GM18498 (cell line): Measurements from ENCODE around the gene MZF1.
A peak's percentile ranks its signal among the peaks of the same experiment; 100 is the strongest.

Experiments used
- ATAC-seq: cut with Tn5 transposase; IDR thresholded peaks from one replicate; pipeline ENCODE4 v1.9.1; 2021; ENCODE audit warnings: mild to moderate bottlenecking, moderate library complexity; ENCODE audit not compliant: unreplicated experiment

Gene MZF1

DNA sequence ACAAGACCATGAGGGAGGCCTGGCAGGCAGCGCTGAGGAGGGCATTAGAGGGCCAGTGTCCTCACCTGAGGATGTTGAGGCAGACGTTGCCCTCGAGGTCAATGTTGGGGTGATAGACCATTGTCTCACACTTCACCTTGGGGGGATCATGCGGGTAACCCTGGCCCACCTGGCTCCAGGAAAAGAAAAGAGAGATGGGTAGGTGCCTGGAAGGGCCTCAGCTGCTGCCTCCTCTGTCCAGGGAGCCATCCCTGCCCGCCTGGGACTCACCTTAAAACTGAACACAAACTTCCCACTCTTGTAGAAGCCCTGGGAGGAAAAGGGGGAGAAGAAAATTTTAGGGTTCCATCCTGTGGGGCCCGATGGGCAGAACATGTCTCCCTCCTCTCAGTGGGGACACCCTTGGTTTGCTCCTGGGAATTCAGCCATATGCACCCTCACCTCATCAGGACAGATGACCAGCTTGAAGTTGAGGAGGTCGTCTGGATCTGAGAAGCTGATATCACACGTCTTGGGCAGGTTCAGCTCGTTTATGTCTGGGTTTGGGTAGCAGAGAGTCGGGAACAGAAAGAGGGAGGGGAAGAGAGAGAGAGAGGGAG lies 16.4 kb downstream of the MZF1 start:
- no peak for ATAC-seq

DNA sequence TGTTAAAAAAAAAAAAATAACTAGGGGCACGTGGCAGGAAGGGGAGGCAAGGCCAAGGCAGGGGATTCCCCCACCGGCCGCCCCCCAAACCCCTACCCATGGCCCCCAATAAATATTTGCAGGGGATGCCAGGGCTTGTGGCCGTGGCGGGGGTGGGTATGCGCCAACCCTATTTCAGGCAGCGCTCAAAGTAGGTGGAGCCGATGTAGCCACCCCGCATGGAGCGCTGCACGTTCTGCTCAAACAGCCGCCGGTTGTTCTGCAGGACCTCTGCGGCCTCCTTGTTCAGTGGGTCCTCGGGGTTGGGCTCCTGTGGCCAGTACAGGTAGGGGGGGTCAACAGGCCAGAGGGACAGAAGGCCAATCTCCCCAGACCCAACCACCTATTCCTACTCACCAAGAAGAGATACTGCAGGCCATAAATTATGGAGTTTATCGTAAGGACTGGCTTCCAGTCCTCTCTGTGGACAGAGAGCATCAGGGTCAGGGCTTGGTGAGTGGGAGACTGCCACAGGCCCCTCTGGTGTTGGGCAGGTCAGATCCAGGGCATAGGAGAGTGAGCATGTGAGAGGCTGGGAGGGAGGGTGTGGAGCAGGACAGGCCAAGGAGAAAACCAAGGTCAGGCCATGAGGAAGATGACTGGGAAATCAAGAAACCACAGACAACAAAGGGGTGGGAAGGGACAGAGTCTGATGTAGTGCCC lies 17.1 kb downstream of the MZF1 start:
- ATAC-seq, result no peak

DNA sequence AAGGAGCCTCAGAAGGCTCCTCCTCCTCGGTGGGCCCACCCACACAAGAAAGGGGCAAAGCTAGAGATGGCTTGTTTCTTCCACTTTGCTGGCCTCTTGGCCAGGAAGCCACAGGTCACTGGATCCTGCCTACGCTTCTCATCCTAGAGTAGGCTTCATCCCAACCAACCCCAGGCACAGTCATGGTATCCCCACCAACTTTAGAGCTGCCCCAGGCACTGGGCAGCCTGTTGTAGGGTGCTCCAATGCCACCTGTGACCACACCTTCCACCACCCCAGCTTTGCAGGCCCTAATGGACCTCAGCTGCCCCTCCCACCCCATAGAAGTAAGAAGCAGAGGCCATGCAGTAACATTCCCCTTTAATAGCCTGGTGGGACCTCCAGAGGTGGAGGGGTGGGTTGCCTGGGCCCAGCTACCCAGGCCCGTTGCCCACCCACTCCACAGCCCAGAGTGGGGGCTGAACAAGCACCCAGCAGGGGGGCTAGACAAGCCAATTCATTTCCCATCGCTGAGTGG lies 17.7 kb downstream of the MZF1 start:
- ATAC-seq, result no peak

DNA sequence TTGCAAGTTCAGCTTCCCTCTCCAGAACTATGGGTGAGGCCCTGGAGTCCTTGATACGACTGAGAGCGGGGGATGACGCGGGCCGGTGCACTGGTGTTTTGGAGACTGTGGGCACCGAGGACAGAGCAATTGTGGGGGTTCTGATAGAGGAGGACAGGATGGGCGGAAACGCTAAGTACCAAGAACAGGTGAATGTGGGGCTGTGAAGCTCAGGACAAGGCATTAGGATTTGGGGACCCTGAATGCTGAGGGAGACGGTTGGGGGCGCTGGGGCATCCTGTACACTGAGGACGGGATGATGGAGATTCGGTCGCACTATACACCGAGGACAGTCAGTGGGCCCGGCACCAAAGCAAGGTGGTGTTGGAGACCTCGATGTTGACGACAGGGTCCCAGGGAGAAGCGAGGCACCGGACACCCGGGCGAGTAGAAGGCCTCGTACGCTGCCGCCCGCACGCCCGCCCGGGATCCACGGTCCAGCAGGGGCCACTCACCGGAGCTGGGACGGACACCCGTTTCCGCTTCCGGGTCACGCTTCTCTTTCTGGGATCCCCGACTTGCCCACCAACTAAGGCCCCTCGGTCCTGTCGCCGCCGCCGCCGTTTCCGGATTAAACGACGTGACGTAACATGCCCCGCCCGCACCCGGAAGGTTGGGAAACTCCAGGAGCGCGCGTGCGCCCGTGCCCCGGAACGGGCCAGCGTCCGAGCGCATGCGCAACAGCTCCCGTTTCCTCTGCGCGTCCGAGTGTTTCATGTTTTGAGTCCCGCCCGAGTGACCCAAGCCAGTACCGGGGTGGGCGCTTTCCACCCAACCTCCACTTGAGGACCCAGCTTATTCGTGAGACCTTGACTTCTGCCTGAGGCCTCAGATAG lies 18.4 kb downstream of the MZF1 start, which contains the start of gene CHMP2A:
TSS of gene CHMP2A (minus strand) at position 612 of the 875 bp plus-strand sequence. CDS start 893 bp downstream, outside the sequence.
- ATAC-seq, result peak; percentile 32

DNA sequence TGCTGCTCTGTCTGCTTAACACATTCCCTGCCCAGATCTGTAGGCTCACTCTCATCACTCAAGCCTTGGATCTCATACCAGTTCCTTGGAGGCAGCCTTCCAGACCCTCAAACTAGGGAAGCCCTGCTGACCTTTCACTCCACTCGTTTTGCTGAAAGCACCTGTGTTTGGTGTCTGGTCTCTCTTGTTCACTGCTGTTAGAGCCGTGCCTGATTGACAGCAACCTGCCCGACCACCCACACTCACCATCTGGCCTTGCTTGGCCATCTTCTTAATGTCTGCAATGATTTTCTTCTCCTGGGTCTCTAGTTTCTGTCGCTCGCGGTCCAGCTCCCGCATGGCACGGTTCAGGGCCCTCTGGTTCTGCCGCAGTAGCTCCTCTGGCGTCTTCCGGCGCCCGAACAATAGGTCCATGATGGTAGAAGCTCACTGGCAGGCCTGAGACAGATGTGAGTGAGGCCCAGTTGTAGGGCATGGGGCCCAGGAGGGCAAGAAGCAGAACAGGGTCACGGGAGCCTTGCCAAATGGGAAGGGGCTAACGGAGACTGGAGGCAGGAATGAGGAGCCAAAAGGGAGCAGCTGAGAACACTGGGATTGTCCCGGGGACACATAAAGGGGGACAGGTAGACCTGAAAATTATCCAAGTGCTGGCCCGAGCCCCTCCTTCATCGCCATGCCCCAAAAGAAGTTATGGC lies 19.2 kb downstream of the MZF1 start:
- ATAC-seq, result no peak

DNA sequence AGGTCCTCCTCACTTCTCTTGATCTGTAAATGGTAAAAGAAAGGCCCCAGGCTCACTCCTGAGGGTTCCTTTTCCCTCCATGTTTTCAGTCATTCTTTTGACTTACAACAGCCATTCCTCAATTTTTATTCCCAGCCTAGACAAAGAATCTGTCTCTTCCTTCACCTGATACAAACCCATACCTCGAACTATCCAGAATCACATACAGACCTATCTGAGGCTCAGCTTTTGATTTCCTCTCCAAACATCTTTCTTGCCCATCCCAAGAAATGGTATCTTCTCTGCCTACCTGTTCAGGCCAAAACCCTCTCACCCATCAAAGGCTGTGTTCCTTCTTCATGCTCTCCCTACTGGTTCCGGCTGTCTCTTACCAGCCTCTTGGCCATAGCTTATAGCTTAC lies 20.5 kb downstream of the MZF1 start:
- ATAC-seq, result no peak

DNA sequence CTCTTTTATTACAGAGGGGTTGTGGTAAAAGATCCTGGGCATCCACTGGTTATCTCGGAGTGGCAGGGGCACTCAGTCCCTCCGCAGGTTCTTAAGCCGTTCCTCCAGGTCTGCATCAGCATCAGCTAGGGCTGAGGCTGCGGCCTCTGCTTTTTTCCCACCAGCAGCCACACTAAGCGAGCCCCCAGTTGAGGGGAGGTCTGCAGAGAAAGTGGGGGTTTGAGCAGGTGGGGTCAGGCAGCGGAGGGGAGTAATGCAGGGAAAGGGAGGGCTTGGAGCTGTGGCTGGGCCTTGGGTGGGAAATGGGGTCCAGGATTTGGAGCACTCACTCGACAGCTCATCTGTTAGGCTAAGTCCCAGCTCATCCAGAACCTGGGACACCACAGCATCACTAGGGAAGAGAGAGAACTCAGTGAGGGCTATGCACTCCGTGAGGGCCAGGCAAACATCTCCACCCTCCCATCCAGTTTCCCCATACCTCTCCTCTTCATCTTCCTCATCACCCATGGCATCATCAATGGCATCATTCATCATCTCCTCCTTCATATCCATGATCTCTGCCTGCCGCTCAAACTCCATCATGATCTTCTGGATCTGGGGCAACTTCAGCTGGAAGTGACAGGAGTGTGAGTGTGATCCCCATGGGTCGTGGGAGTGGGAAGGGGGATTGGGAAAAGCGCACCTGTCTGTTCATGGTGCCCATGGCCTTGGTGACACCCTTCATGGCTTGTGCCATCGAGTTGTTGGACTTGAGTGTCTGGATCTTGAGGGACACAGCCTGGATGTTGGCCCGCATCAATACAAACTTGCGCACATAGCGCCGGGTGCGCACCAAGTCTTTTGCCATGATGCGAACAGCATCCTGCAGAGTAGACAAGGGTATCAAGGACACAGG lies 21.3 kb downstream of the MZF1 start:
- no peak for ATAC-seq

DNA sequence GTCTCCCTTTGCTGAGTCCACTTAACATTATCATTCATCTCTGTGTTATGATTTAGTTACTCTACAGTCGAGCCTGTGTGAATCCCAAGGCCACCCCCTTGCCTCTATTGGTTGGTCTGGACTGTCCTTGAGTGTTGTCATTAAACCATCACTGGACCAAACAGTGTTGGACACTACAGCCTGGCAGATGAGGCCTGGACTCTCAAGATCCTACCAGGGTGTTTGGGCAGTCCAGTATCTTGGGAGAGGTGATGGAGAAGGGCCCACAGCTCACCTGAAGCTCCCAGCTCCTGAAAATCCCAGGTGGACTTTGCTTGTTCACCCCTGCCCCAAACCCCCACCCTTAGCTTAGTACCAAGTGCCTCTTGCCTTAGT lies 22.0 kb downstream of the MZF1 start:
- no peak for ATAC-seq

DNA sequence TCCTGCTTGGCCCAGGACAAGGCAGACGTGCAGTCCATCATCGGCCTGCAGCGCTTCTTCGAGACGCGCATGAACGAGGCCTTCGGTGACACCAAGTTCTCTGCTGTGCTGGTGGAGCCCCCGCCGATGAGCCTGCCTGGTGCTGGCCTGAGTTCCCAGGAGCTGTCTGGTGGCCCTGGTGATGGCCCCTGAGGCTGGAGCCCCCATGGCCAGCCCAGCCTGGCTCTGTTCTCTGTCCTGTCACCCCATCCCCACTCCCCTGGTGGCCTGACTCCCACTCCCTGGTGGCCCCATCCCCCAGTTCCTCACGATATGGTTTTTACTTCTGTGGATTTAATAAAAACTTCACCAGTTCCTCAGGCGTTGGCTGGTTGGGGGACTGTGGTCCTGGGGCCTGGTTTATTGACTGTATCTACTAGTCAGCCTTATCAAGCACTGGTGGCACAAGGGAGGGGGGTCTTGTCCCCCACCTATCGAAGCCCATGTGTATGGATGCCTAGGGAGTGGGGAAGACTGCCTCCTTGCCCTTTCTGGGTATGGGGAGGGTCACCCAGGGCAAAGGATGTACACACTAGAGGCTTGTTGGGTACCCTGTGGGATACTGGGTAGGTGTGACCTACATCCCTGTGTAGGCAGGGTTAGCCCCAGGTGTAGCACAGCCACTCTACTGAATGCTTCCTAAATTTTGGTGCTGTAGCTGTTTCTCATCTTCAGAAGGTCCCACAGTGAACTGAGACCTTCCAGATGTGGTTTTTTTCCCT lies 22.6 kb downstream of the MZF1 start:
- ATAC-seq, result no peak

DNA sequence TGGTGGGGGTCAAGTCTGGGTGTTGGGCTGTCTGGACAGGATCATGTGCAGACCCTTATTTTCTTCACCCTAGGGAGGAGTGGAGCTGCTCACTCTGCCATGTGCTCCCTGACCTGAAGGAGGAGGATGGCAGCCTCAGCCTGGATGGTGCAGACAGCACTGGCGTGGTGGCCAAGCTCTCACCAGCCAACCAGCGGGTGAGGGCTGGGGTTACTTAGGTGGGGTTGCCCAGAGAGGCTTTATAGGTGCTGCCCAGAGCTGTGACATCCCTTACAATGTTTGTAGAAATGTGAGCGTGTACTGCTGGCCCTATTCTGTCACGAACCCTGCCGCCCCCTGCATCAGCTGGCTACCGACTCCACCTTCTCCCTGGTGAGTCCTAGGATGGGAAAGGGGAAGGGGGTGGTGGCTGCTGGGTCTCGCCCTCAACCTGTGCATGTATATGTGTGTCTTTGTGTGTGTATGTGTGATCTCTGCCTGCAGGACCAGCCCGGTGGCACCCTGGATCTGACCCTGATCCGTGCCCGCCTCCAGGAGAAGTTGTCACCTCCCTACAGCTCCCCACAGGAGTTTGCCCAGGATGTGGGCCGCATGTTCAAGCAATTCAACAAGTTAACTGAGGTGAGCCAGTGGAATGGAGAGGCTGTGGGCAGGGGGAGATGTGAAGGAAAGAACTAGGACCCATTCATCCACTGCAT lies 23.3 kb downstream of the MZF1 start:
- no peak for ATAC-seq

DNA sequence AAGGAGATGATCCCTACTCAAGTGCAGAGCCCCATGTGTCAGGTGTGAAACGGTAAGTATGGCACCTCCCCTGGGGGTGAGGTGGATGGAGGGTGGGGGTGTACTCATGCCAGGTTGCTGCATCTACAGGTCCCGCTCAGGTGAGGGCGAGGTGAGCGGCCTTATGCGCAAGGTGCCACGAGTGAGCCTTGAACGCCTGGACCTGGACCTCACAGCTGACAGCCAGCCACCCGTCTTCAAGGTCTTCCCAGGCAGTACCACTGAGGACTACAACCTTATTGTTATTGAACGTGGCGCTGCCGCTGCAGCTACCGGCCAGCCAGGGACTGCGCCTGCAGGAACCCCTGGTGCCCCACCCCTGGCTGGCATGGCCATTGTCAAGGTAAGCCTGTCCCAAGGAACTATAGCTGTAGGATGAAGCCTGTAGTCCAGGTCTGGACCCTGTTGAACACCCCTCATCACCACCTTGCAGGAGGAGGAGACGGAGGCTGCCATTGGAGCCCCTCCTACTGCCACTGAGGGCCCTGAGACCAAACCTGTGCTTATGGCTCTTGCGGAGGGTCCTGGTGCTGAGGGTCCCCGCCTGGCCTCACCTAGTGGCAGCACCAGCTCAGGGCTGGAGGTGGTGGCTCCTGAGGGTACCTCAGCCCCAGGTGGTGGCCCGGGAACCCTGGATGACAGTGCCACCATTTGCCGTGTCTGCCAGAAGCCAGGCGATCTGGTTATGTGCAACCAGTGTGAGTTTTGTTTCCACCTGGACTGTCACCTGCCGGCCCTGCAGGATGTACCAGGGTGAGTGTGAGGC lies 24.1 kb downstream of the MZF1 start:
- ATAC-seq, result no peak

DNA sequence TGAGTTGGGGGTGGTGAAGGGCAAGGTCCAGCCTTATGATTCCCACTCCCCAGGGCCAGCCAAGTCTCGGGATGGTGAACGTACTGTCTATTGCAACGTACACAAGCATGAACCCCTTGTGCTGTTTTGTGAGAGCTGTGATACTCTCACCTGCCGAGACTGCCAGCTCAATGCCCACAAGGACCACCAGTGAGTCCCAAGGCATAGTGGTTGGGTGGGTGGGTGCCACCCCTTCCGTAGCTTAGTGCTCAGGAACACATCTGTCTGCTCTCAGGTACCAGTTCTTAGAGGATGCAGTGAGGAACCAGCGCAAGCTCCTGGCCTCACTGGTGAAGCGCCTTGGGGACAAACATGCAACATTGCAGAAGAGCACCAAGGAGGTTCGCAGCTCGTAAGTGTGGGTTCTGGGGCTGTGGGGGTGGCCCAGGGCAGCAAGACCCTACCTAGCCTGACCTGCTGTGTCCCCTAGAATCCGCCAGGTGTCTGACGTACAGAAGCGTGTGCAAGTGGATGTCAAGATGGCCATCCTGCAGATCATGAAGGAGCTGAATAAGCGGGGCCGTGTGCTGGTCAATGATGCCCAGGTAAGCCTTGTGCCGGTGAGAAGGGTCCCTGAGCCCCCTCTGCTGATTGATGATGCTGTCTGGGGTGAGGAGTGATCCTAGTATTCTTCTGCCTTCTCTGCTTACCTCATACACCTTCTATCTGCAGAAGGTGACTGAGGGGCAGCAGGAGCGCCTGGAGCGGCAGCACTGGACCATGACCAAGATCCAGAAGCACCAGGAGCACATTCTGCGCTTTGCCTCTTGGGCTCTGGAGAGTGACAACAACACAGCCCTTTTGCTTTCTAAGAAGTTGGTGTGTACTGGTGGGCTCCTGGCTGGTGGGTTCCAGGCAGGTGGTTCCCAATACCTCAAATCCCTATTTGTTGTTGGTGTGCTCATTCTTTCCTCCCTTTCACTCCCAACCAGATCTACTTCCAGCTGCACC lies 25.5 kb downstream of the MZF1 start:
- no peak for ATAC-seq

DNA sequence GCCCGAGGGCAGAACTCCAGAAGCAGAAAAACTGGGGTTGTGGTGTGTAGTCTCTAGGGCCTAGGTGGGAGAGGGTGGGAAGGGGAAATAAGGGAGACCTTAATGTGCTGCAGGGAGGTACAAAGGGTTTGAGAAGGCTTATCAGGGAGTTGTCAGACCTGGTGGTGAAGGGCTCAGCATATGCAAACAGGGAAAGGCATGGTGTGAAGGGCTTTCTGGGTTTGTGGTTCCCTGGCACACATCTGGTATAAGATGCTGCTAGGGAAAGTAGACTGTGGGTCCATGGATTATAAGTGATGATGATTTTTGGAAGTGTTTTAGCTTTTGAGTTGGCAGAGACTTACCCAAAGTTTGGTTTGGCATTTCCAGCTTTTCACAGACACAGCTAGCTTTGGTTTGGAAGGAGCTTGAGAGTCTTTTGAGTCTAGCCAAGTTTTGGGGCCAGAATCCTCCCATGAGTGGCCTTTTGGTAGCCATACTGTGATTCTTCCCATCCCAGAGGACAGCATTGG lies 27.1 kb downstream of the MZF1 start:
- ATAC-seq, result no peak

DNA sequence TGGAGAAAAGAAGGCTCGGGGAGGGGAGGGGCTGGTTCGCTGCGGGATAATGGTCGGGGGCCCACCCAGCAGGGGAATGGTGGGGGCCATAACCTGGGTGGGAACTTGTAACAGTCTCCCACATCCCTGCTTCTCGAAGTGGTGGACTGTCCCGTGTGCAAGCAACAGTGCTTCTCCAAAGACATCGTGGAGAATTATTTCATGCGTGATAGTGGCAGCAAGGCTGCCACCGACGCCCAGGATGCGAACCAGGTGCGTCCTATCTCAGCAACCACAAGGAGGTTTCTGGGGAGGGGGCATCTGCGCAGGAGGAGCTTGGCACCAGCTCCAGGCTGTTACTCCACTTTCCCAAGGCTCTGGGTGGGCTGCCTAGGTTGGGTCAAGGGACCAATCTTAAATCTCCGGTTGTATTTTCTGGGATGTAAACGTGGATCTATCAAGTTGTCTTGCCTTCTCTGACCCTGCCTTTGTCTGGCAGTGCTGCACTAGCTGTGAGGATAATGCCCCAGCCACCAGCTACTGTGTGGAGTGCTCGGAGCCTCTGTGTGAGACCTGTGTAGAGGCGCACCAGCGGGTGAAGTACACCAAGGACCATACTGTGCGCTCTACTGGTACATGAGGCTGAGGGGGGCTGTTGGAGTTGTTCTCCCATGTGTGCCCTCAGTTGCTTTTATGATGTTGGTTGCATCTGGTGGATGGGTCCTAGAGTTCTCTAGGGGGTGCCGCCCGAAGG lies 27.7 kb downstream of the MZF1 start:
- ATAC-seq, result no peak

DNA sequence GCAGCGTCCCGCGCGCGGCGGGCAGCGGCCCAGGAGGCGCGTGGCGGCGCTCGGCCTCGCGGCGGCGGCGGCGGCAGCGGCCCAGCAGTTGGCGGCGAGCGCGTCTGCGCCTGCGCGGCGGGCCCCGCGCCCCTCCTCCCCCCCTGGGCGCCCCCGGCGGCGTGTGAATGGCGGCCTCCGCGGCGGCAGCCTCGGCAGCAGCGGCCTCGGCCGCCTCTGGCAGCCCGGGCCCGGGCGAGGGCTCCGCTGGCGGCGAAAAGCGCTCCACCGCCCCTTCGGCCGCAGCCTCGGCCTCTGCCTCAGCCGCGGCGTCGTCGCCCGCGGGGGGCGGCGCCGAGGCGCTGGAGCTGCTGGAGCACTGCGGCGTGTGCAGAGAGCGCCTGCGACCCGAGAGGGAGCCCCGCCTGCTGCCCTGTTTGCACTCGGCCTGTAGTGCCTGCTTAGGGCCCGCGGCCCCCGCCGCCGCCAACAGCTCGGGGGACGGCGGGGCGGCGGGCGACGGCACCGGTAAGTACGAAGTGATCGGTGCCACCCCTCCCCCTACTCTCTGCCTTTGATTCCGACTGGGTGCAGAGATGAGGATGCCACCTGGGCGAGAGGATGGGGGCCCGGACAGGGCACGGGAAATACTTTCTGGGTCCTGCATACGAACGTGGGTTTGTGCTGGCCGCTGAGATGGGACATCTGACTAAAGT lies 28.4 kb downstream of the MZF1 start:
- peak; percentile 64 for ATAC-seq
